Body of pancreas (tissue), 4 donors: ENCODE results near the gene SEMA3A.

Experiments used
- POLR2A ChIP-seq, 3 donors: fragments of 450-650 bp; IDR thresholded peaks; one replicate each; pipeline ENCODE4 v1.6.1; 2016; ENCODE audit warnings: antibody characterized with exemption in 3 of 3, mild to moderate bottlenecking in 2 of 3
- TF ChIP-seq, protein P1 (sequence below), 7 experiments: fragments of 450-650 bp in 4 of 7; fragments of 200-600 bp in 3 of 7; sonication (generic) in 3 of 7; IDR thresholded peaks; one replicate each; pipeline ENCODE4 v1.5.1; 2016 to 2019; ENCODE audit warnings: antibody characterized with exemption in 7 of 7

DNA sequence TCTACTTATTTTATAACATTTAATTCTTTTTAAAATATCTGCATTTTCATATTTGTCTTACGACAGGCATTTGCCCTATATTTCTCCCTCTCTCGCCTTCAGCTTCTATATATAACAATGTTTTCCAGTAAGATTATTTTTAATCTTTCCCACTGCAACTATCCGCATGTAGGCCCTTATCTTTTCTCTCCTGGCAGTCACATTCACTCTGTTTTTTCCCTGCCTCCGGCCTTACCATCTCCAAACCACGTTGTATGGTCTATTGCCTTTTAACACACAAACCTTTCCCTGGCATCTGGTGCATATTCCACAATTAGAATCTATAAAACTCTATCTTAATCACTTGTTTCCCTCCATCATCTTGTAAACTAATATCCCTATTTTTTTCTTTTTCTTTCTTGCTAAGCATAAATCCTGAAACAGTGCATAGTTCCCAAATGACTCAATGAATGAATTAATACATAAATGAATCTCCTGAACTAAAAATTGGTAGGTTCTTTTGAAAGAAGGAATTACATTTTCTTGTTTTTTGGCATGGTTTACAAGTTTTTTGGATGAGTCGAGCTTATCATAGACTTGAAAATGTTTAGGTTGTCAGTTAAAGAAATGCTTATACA lies 173.2 kb downstream of the SEMA3A start:
- TF ChIP-seq, protein P1, sequence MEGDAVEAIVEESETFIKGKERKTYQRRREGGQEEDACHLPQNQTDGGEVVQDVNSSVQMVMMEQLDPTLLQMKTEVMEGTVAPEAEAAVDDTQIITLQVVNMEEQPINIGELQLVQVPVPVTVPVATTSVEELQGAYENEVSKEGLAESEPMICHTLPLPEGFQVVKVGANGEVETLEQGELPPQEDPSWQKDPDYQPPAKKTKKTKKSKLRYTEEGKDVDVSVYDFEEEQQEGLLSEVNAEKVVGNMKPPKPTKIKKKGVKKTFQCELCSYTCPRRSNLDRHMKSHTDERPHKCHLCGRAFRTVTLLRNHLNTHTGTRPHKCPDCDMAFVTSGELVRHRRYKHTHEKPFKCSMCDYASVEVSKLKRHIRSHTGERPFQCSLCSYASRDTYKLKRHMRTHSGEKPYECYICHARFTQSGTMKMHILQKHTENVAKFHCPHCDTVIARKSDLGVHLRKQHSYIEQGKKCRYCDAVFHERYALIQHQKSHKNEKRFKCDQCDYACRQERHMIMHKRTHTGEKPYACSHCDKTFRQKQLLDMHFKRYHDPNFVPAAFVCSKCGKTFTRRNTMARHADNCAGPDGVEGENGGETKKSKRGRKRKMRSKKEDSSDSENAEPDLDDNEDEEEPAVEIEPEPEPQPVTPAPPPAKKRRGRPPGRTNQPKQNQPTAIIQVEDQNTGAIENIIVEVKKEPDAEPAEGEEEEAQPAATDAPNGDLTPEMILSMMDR (IDR thresholded peaks at IDR 0.05) = no peak
- no peak for TF ChIP-seq POLR2A (IDR thresholded peaks at IDR 0.05)
